ENCODE results near the gene TGIF2.

GRCh38 chr20:36606158-36607066 lies 33.0 kb downstream of the TGIF2 start:
- TF ChIP-seq CTCF (IDR thresholded peaks at IDR 0.05), result no peak
- no peak for TF ChIP-seq EP300 (IDR thresholded peaks at IDR 0.05)
